SK-N-MC (cell line): ENCODE data around the gene COPS7A.

Experiments
- EZH2 ChIP-seq: fragments of 200-600 bp; sonication (generic); IDR thresholded peaks from one replicate; pipeline ENCODE4 v1.6.1; 2017; ENCODE audit warnings: antibody characterized with exemption
- POLR2AphosphoS5 ChIP-seq: IDR thresholded peaks from 2 replicates; pipeline ENCODE4 v1.6.1; 2012; ENCODE audit warnings: mild to moderate bottlenecking, low read depth, low read length, borderline replicate concordance

- TF ChIP-seq POLR2AphosphoS5 (no peak), EZH2 (no peak)
Observed at GRCh38 chr12:6753772-6754356, 30.0 kb downstream of the COPS7A start.
